NT2/D1 (cell line): ENCODE results near the gene CCT7.

Experiments used
- DNase-seq: peaks from one replicate; pipeline ENCODE4 v3.0.0-alpha.2; 2011; ENCODE audit warnings: low read depth, low spot score
- H3K27me3 ChIP-seq: 2 replicates; pipeline ENCODE4 v1.6.0; 2011; ENCODE audit warnings: mild to moderate bottlenecking; ENCODE audit not compliant: insufficient read length, insufficient read depth
- H3K36me3 ChIP-seq: 2 replicates; pipeline ENCODE4 v1.6.1; 2011; ENCODE audit warnings: mild to moderate bottlenecking, low read length, mixed read lengths; ENCODE audit not compliant: insufficient read depth, insufficient read length
- H3K4me1 ChIP-seq: 2 replicates; pipeline ENCODE4 v1.5.1; 2011; ENCODE audit not compliant: insufficient read depth, insufficient read length
- H3K4me3 ChIP-seq: 2 replicates; pipeline ENCODE4 v1.5.1; 2011; ENCODE audit warnings: low read depth; ENCODE audit not compliant: insufficient read length
- H3K9ac ChIP-seq: 2 replicates; pipeline ENCODE4 v1.6.0; 2011; ENCODE audit warnings: low read depth; ENCODE audit not compliant: insufficient read length
- H3K9me3 ChIP-seq: 2 replicates; pipeline ENCODE4 v1.5.1; 2011; ENCODE audit warnings: mild to moderate bottlenecking, low read length; ENCODE audit not compliant: insufficient read depth
- SUZ12 ChIP-seq: IDR thresholded peaks from 2 replicates; pipeline ENCODE4 v1.6.1; 2011; ENCODE audit not compliant: insufficient read length, insufficient read depth; ENCODE audit errors: extremely low read depth
- YY1 ChIP-seq: IDR thresholded peaks from 2 replicates; pipeline ENCODE4 v1.6.1; 2011; ENCODE audit not compliant: insufficient read length, insufficient read depth
- ZNF274 ChIP-seq: IDR thresholded peaks from 2 replicates; pipeline ENCODE4 v1.6.1; 2011; ENCODE audit warnings: mild to moderate bottlenecking, low read depth, low read length

Gene CCT7

GRCh38 chr2:73295751-73296400 lies 61.8 kb downstream of the CCT7 start:
- H3K27me3 ChIP-seq = peaks cover 72% of the 10 kb centered on the region
- no peak for TF ChIP-seq ZNF274
- TF ChIP-seq SUZ12 = no peak
- no peak for TF ChIP-seq YY1

GRCh38 chr2:73297151-73297559 lies 63.0 kb downstream of the CCT7 start:
- Histone ChIP-seq H3K4me1 (peaks cover 5% of the 10 kb centered on the region), H3K4me3 (no peak overlapping the region), H3K36me3 (no peaks in the 10 kb centered on the region), H3K9ac (no peak overlapping the region), H3K27me3 (peaks cover 59% of the 10 kb centered on the region), H3K9me3 (no peaks in the 10 kb centered on the region)
- TF ChIP-seq YY1 (no peak), ZNF274 (no peak), SUZ12 (no peak)
- no peak for DNase-seq

More at GRCh38 chr2:73295751-73296400, 61.8 kb downstream of the CCT7 start:
- Histone ChIP-seq H3K4me1 (peaks cover 5% of the 10 kb centered on the region), H3K9me3 (no peaks in the 10 kb centered on the region), H3K4me3 (no peak overlapping the region), H3K36me3 (no peaks in the 10 kb centered on the region), H3K9ac (no peak overlapping the region)
- DNase-seq = no peak

- H3K4me1 ChIP-seq = peaks cover 2% of the 10 kb centered on the region
- no peak overlapping the region for H3K4me3 ChIP-seq
- H3K27me3 ChIP-seq = peaks cover 54% of the 10 kb centered on the region
- no peaks in the 10 kb centered on the region for H3K9me3 ChIP-seq
- DNase-seq = no peak
- TF ChIP-seq ZNF274 (no peak), SUZ12 (no peak), YY1 (no peak)
- no peak overlapping the region for H3K9ac ChIP-seq
- H3K36me3 ChIP-seq = no peaks in the 10 kb centered on the region
Measured at GRCh38 chr2:73297586-73297985, 63.5 kb downstream of the CCT7 start.

DNA sequence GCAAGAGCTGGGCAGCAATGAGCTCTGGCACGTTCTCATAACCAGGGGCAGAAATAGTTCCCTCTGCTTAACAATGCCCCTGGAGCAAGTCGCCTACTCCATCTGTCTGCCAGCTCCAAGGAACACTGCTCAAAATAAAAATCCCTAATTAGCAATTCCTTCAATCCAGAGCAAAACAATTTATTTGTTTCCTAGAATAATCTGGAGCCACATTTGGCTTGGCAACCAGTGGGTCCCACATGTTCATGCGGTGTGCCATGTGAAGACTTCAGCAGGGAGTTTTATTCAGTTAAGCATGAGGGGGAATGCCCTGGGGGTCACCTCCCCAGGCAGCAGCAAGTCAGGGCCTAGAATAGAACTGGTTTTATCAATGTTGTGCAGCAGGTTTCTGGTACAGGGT lies 66.8 kb downstream of the CCT7 start:
- no peak overlapping the region for H3K9ac ChIP-seq
- TF ChIP-seq YY1 = no peak
- no peak for TF ChIP-seq ZNF274
- TF ChIP-seq SUZ12 = no peak
- DNase-seq = no peak
- H3K27me3 ChIP-seq = peaks cover 21% of the 10 kb centered on the region
- H3K4me1 ChIP-seq = no peaks in the 10 kb centered on the region
- H3K9me3 ChIP-seq = no peaks in the 10 kb centered on the region
- H3K36me3 ChIP-seq = no peaks in the 10 kb centered on the region
- H3K4me3 ChIP-seq = no peak overlapping the region

GRCh38 chr2:73301636-73302035 lies 67.5 kb downstream of the CCT7 start:
- no peak for DNase-seq
- no peak overlapping the region for H3K4me3 ChIP-seq
- H3K27me3 ChIP-seq = peaks cover 14% of the 10 kb centered on the region
- TF ChIP-seq SUZ12 (no peak), ZNF274 (no peak), YY1 (no peak)
- H3K4me1 ChIP-seq = no peaks in the 10 kb centered on the region
- no peaks in the 10 kb centered on the region for H3K36me3 ChIP-seq
- no peaks in the 10 kb centered on the region for H3K9me3 ChIP-seq
- no peak overlapping the region for H3K9ac ChIP-seq
